A549 (cell line): ENCODE data around the gene MATN3.

ENCODE experiments used
- CHD2 ChIP-seq: fragments of 150-350 bp; IDR thresholded peaks from 2 replicates; pipeline ENCODE4 v1.6.1; 2014; ENCODE audit warnings: low read length; ENCODE audit not compliant: partially characterized antibody
- CTCF ChIP-seq: fragments of >200 bp; sonication (Bioruptor Twin); formaldehyde crosslinking; IDR thresholded peaks from 3 replicates; pipeline ENCODE4 v1.5.1; 2016
- HOXA7 ChIP-seq: fragments of 250-450 bp; sonication (Bioruptor Pico); IDR thresholded peaks from 2 replicates; pipeline ENCODE4 v1.5.0; 2020; ENCODE audit warnings: mild to moderate bottlenecking, moderate library complexity
- KDM5A ChIP-seq: fragments of 200-600 bp; sonication (generic); IDR thresholded peaks from 2 replicates; pipeline ENCODE4 v1.6.1; 2016; ENCODE audit warnings: antibody characterized with exemption, mild to moderate bottlenecking
- REST ChIP-seq: fragments of 200-600 bp; sonication (generic); IDR thresholded peaks from 2 replicates; pipeline ENCODE4 v1.6.1; 2016; ENCODE audit warnings: antibody characterized with exemption, mild to moderate bottlenecking, moderate library complexity

- TF ChIP-seq KDM5A (no peak), CHD2 (no peak), REST (no peak), HOXA7 (no peak), CTCF (no peak)
These were observed 23.6 kb upstream of the MATN3 start for GRCh38 chr2:20035955-20036666.
